Muscle layer of duodenum (tissue), 2 donors: ENCODE results near the gene TENT4A.

Source experiments
- H3K27ac ChIP-seq: one replicate; pipeline ENCODE4 v1.7.0; 2013; ENCODE audit warnings: mild to moderate bottlenecking, low read length
- H3K27me3 ChIP-seq: one replicate; pipeline ENCODE4 v1.7.0; 2013; ENCODE audit warnings: low read depth, mild to moderate bottlenecking, control low read depth, low read length
- H3K36me3 ChIP-seq, 2 donors: one replicate each; pipeline ENCODE4 v1.7.0; 2013; ENCODE audit warnings: low read length in 2 of 2, control low read depth in 1 of 2, mild to moderate bottlenecking in 1 of 2; ENCODE audit not compliant: insufficient read depth in 2 of 2, control insufficient read depth in 1 of 2
- H3K4me1 ChIP-seq, 2 donors: one replicate each; pipeline ENCODE4 v1.7.0; 2013; ENCODE audit warnings: low read length in 2 of 2, mild to moderate bottlenecking in 2 of 2, control low read depth in 1 of 2, moderate library complexity in 1 of 2; ENCODE audit not compliant: insufficient read depth in 2 of 2, control insufficient read depth in 1 of 2
- H3K4me3 ChIP-seq, 2 donors: one replicate each; pipeline ENCODE4 v1.7.0; 2013; ENCODE audit warnings: low read length in 2 of 2, low read depth in 1 of 2, mild to moderate bottlenecking in 1 of 2
- H3K9me3 ChIP-seq, 2 donors: one replicate each; pipeline ENCODE4 v1.7.0; 2013; ENCODE audit warnings: low read length in 2 of 2, control low read depth in 1 of 2, mild to moderate bottlenecking in 1 of 2; ENCODE audit not compliant: control insufficient read depth in 1 of 2
- donor health status: healthy.

Gene TENT4A

GRCh38 chr5:6755941-6756340 is 42.7 kb downstream of the TENT4A start:
- no peak overlapping the region for H3K27ac ChIP-seq
- no peaks in the 10 kb centered on the region for H3K9me3 ChIP-seq
- peaks cover 36 to 73% of the 10 kb centered on the region in 2 donors for H3K36me3 ChIP-seq
- no peaks in the 10 kb centered on the region for H3K4me1 ChIP-seq
- no peaks in the 10 kb centered on the region for H3K27me3 ChIP-seq
- H3K4me3 ChIP-seq, result no peak overlapping the region

GRCh38 chr5:6757414-6757969 is 44.3 kb downstream of the TENT4A start:
- Histone ChIP-seq H3K36me3 (peaks cover 23 to 59% of the 10 kb centered on the region in 2 donors), H3K9me3 (no peaks in the 10 kb centered on the region), H3K4me1 (no peaks in the 10 kb centered on the region), H3K27ac (no peak overlapping the region), H3K27me3 (no peaks in the 10 kb centered on the region), H3K4me3 (no peak overlapping the region)

- H3K36me3 ChIP-seq, result peaks cover 17 to 52% of the 10 kb centered on the region in 2 donors
- H3K9me3 ChIP-seq, result no peaks in the 10 kb centered on the region
Observed at GRCh38 chr5:6758236-6758635, 45.0 kb downstream of the TENT4A start.

GRCh38 chr5:6758706-6759105 is 45.5 kb downstream of the TENT4A start:
- H3K4me1 ChIP-seq, result no peaks in the 10 kb centered on the region
- H3K36me3 ChIP-seq, result peaks cover 13 to 48% of the 10 kb centered on the region in 2 donors
- no peaks in the 10 kb centered on the region for H3K9me3 ChIP-seq

More at GRCh38 chr5:6758236-6758635, 45.0 kb downstream of the TENT4A start:
- Histone ChIP-seq H3K27me3 (no peaks in the 10 kb centered on the region), H3K4me3 (no peak overlapping the region), H3K27ac (no peak overlapping the region), H3K4me1 (no peaks in the 10 kb centered on the region)

GRCh38 chr5:6759401-6759800 is 46.2 kb downstream of the TENT4A start:
- Histone ChIP-seq H3K4me1 (no peaks in the 10 kb centered on the region), H3K27me3 (no peaks in the 10 kb centered on the region), H3K4me3 (no peak overlapping the region), H3K9me3 (no peaks in the 10 kb centered on the region), H3K36me3 (peaks cover 13 to 41% of the 10 kb centered on the region in 2 donors), H3K27ac (no peak overlapping the region)

More at GRCh38 chr5:6758706-6759105, 45.5 kb downstream of the TENT4A start:
- Histone ChIP-seq H3K27ac (no peak overlapping the region), H3K4me3 (no peak overlapping the region), H3K27me3 (no peaks in the 10 kb centered on the region)

- H3K4me1 ChIP-seq, result no peaks in the 10 kb centered on the region
- H3K27ac ChIP-seq, result no peak overlapping the region
- H3K36me3 ChIP-seq, result peaks cover 13 to 35% of the 10 kb centered on the region in 2 donors
- H3K27me3 ChIP-seq, result no peaks in the 10 kb centered on the region
- no peak overlapping the region for H3K4me3 ChIP-seq
- H3K9me3 ChIP-seq, result no peaks in the 10 kb centered on the region
Observed at GRCh38 chr5:6759983-6760382, 46.8 kb downstream of the TENT4A start.

- peaks cover 10 to 28% of the 10 kb centered on the region in 2 donors for H3K36me3 ChIP-seq
- H3K27me3 ChIP-seq, result no peaks in the 10 kb centered on the region
- H3K4me1 ChIP-seq, result peaks cover 0 to 2% of the 10 kb centered on the region in 2 donors
- no peak overlapping the region for H3K4me3 ChIP-seq
- H3K9me3 ChIP-seq, result no peaks in the 10 kb centered on the region
- no peak overlapping the region for H3K27ac ChIP-seq
Observed at GRCh38 chr5:6760686-6761085, 47.5 kb downstream of the TENT4A start.

GRCh38 chr5:6761333-6761732 is 48.1 kb downstream of the TENT4A start:
- no peaks in the 10 kb centered on the region for H3K27me3 ChIP-seq
- no peak overlapping the region for H3K27ac ChIP-seq
- peaks cover 4 to 21% of the 10 kb centered on the region in 2 donors for H3K36me3 ChIP-seq
- no peak overlapping the region for H3K4me3 ChIP-seq
- peaks cover 0 to 8% of the 10 kb centered on the region in 2 donors for H3K4me1 ChIP-seq
- no peaks in the 10 kb centered on the region for H3K9me3 ChIP-seq

GRCh38 chr5:6762116-6762515 is 48.9 kb downstream of the TENT4A start:
- Histone ChIP-seq H3K27ac (no peak overlapping the region), H3K4me3 (no peak overlapping the region), H3K36me3 (peaks cover 2 to 17% of the 10 kb centered on the region in 2 donors), H3K4me1 (peaks cover 0 to 13% of the 10 kb centered on the region in 2 donors), H3K9me3 (no peaks in the 10 kb centered on the region), H3K27me3 (no peaks in the 10 kb centered on the region)

GRCh38 chr5:6762697-6763096 is 49.5 kb downstream of the TENT4A start:
- H3K4me3 ChIP-seq, result no peak overlapping the region
- peaks cover 0 to 13% of the 10 kb centered on the region in 2 donors for H3K4me1 ChIP-seq
- peaks cover 0 to 13% of the 10 kb centered on the region in 2 donors for H3K36me3 ChIP-seq
- no peaks in the 10 kb centered on the region for H3K27me3 ChIP-seq
- H3K9me3 ChIP-seq, result no peaks in the 10 kb centered on the region
- no peak overlapping the region for H3K27ac ChIP-seq

- Histone ChIP-seq H3K4me3 (no peak overlapping the region), H3K27me3 (no peaks in the 10 kb centered on the region), H3K36me3 (peaks cover 0 to 9% of the 10 kb centered on the region in 2 donors), H3K4me1 (peaks cover 0 to 13% of the 10 kb centered on the region in 2 donors), H3K27ac (no peak overlapping the region), H3K9me3 (no peaks in the 10 kb centered on the region)
Observed at GRCh38 chr5:6763191-6763590, 50.0 kb downstream of the TENT4A start.
